Peyer's patch (tissue), 4 donors: Measurements from ENCODE around the gene CLEC2L.

Source experiments
- POLR2A ChIP-seq, 2 donors: fragments of 450-650 bp; IDR thresholded peaks; one replicate each; pipeline ENCODE4 v1.5.1; 2017; ENCODE audit warnings: antibody characterized with exemption in 2 of 2, mild to moderate bottlenecking in 2 of 2, moderate library complexity in 2 of 2
- TF ChIP-seq, protein P1 (sequence below), 6 experiments: fragments of 450-650 bp in 4 of 6; fragments of 200-600 bp in 2 of 6; sonication (generic) in 1 of 6; IDR thresholded peaks; one replicate each; pipeline ENCODE4 v1.5.1; 2017 to 2019; ENCODE audit warnings: antibody characterized with exemption in 6 of 6, mild to moderate bottlenecking in 3 of 6, moderate library complexity in 1 of 6

DNA sequence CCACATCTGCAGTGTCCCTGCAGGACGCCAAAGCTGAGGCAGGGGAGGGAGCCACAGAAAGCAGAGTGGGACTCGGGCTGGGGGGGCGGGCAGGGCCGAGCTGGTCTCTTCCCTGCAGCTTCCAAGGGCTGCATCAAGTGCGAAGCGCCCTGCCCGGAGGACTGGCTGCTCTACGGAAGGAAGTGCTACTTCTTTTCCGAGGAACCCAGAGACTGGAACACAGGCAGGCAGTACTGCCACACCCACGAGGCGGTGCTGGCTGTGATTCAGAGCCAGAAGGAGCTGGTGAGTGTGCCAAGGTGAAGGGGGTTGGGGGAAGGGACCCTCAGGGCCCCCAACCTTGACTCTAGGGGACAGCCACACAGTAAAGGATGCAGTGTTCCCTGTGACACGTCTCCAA is 16.7 kb downstream of the CLEC2L start:
- TF ChIP-seq POLR2A (IDR thresholded peaks at IDR 0.05): no peak
- TF ChIP-seq, protein P1, sequence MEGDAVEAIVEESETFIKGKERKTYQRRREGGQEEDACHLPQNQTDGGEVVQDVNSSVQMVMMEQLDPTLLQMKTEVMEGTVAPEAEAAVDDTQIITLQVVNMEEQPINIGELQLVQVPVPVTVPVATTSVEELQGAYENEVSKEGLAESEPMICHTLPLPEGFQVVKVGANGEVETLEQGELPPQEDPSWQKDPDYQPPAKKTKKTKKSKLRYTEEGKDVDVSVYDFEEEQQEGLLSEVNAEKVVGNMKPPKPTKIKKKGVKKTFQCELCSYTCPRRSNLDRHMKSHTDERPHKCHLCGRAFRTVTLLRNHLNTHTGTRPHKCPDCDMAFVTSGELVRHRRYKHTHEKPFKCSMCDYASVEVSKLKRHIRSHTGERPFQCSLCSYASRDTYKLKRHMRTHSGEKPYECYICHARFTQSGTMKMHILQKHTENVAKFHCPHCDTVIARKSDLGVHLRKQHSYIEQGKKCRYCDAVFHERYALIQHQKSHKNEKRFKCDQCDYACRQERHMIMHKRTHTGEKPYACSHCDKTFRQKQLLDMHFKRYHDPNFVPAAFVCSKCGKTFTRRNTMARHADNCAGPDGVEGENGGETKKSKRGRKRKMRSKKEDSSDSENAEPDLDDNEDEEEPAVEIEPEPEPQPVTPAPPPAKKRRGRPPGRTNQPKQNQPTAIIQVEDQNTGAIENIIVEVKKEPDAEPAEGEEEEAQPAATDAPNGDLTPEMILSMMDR (IDR thresholded peaks at IDR 0.05): no peak
